BE2C (cell line): Measurements from ENCODE around the gene CALCA.

Experiments
- DNase-seq: peaks from one replicate; pipeline ENCODE4 v3.0.0-alpha.2; 2020
- H3K27me3 ChIP-seq: fragments of 250-450 bp; sonication (Bioruptor Pico); 2 replicates; pipeline ENCODE4 v1.5.1; 2020; ENCODE audit warnings: mild to moderate bottlenecking
- H3K36me3 ChIP-seq: fragments of 250-450 bp; sonication (Bioruptor Pico); 2 replicates; pipeline ENCODE4 v1.5.1; 2020; ENCODE audit warnings: mild to moderate bottlenecking
- H3K4me1 ChIP-seq: fragments of 250-450 bp; sonication (Bioruptor Pico); 2 replicates; pipeline ENCODE4 v1.5.1; 2020
- H3K4me3 ChIP-seq: 2 replicates; pipeline ENCODE4 v1.5.1; 2011; ENCODE audit warnings: low read depth, low read length
- H3K9me3 ChIP-seq: fragments of 250-450 bp; sonication (Bioruptor Pico); 2 replicates; pipeline ENCODE4 v1.5.1; 2020
- CTCF ChIP-seq: IDR thresholded peaks from 2 replicates; pipeline ENCODE4 v1.5.1; 2012; ENCODE audit warnings: mild to moderate bottlenecking, low read depth, low read length

Gene CALCA

GRCh38 chr11:14954581-14954980 is 17.6 kb downstream of the CALCA start:
- Histone ChIP-seq H3K36me3 (no peaks in the 10 kb centered on the region), H3K4me1 (no peaks in the 10 kb centered on the region), H3K4me3 (no peak overlapping the region), H3K27me3 (no peaks in the 10 kb centered on the region), H3K9me3 (no peaks in the 10 kb centered on the region)
- no peak for TF ChIP-seq CTCF
- no peak for DNase-seq

GRCh38 chr11:14953904-14954303 is 18.2 kb downstream of the CALCA start:
- TF ChIP-seq CTCF, result no peak
- Histone ChIP-seq H3K36me3 (no peaks in the 10 kb centered on the region), H3K4me3 (no peak overlapping the region), H3K9me3 (no peaks in the 10 kb centered on the region), H3K27me3 (no peaks in the 10 kb centered on the region), H3K4me1 (no peaks in the 10 kb centered on the region)
- DNase-seq, result no peak

- DNase-seq, result no peak
- Histone ChIP-seq H3K4me1 (no peaks in the 10 kb centered on the region), H3K27me3 (no peaks in the 10 kb centered on the region), H3K9me3 (no peaks in the 10 kb centered on the region), H3K4me3 (no peak overlapping the region), H3K36me3 (no peaks in the 10 kb centered on the region)
- no peak for TF ChIP-seq CTCF
These were observed 22.6 kb downstream of the CALCA start for GRCh38 chr11:14949437-14950147.

GRCh38 chr11:14942745-14943144 is 29.4 kb downstream of the CALCA start:
- Histone ChIP-seq H3K4me3 (no peak overlapping the region), H3K36me3 (no peaks in the 10 kb centered on the region), H3K9me3 (no peaks in the 10 kb centered on the region), H3K27me3 (no peaks in the 10 kb centered on the region), H3K4me1 (no peaks in the 10 kb centered on the region)
- no peak for DNase-seq
- no peak for TF ChIP-seq CTCF

- no peak for DNase-seq
- no peaks in the 10 kb centered on the region for H3K36me3 ChIP-seq
- H3K4me3 ChIP-seq, result no peak overlapping the region
- no peak for TF ChIP-seq CTCF
- no peaks in the 10 kb centered on the region for H3K9me3 ChIP-seq
- no peaks in the 10 kb centered on the region for H3K4me1 ChIP-seq
- no peaks in the 10 kb centered on the region for H3K27me3 ChIP-seq
These were observed 33.2 kb downstream of the CALCA start for GRCh38 chr11:14938936-14939335.

- Histone ChIP-seq H3K9me3 (no peaks in the 10 kb centered on the region), H3K4me3 (no peak overlapping the region), H3K36me3 (no peaks in the 10 kb centered on the region), H3K27me3 (no peaks in the 10 kb centered on the region), H3K4me1 (no peaks in the 10 kb centered on the region)
- no peak for DNase-seq
- no peak for TF ChIP-seq CTCF
These were observed 37.4 kb downstream of the CALCA start for GRCh38 chr11:14934641-14935351.
